ENCODE data around the gene ADGRE2.
"Not testable (repeated sequence)": the region's sequence is repeated elsewhere in the genome, so short reads cannot be mapped to it uniquely, and the experiment has no call there.

Gene ADGRE2

GRCh38 chr19:14775869-14776586, 2.3 kb downstream of the ADGRE2 start:
- Histone ChIP-seq H3K9me3 (ENCODE audit: low read length) (no peaks in the 10 kb centered on the region), H3K4me3 (ENCODE audit: low read depth in 1 of 2, low read length in 2 of 2) (no peak overlapping the region), H3K27me3 (ENCODE audit: control insufficient read depth in 1 of 2, insufficient read depth in 2 of 2, low read length in 2 of 2) (peaks cover 0 to 10% of the 10 kb centered on the region in 2 donors), H3K36me3 (ENCODE audit: insufficient read depth, low read length) (no peaks in the 10 kb centered on the region), H3K27ac (ENCODE audit: low read depth, low read length) (no peak overlapping the region), H3K9ac (ENCODE audit: low read length) (no peak overlapping the region), H3K4me1 (ENCODE audit: insufficient read depth, low read length) (no peaks in the 10 kb centered on the region)

GRCh38 chr19:14775326-14775725, 3.0 kb downstream of the ADGRE2 start:
- not testable (repeated sequence) for H3K4me3 ChIP-seq (ENCODE audit: low read depth in 1 of 2, low read length in 2 of 2); H3K27ac ChIP-seq (ENCODE audit: low read depth, low read length); H3K36me3 ChIP-seq (ENCODE audit: insufficient read depth, low read length); H3K27me3 ChIP-seq (ENCODE audit: control insufficient read depth in 1 of 2, insufficient read depth in 2 of 2, low read length in 2 of 2); H3K9me3 ChIP-seq (ENCODE audit: low read length); H3K9ac ChIP-seq (ENCODE audit: low read length); H3K4me1 ChIP-seq (ENCODE audit: insufficient read depth, low read length)

GRCh38 chr19:14774373-14774772, 4.0 kb downstream of the ADGRE2 start:
- H3K36me3 ChIP-seq (ENCODE audit: insufficient read depth, low read length): no peaks in the 10 kb centered on the region
- H3K9ac ChIP-seq (ENCODE audit: low read length): no peak overlapping the region
- no peak overlapping the region for H3K27ac ChIP-seq (ENCODE audit: low read depth, low read length)
- H3K4me3 ChIP-seq (ENCODE audit: low read depth in 1 of 2, low read length in 2 of 2): no peak overlapping the region
- H3K4me1 ChIP-seq (ENCODE audit: insufficient read depth, low read length): no peaks in the 10 kb centered on the region
- H3K27me3 ChIP-seq (ENCODE audit: control insufficient read depth in 1 of 2, insufficient read depth in 2 of 2, low read length in 2 of 2): peaks cover 0 to 10% of the 10 kb centered on the region in 2 donors
- H3K9me3 ChIP-seq (ENCODE audit: low read length): no peaks in the 10 kb centered on the region

GRCh38 chr19:14773722-14774121, 4.6 kb downstream of the ADGRE2 start:
- not testable (repeated sequence) for H3K36me3 ChIP-seq (ENCODE audit: insufficient read depth, low read length); H3K4me1 ChIP-seq (ENCODE audit: insufficient read depth, low read length); H3K9me3 ChIP-seq (ENCODE audit: low read length); H3K9ac ChIP-seq (ENCODE audit: low read length); H3K27ac ChIP-seq (ENCODE audit: low read depth, low read length); H3K4me3 ChIP-seq (ENCODE audit: low read depth in 1 of 2, low read length in 2 of 2); H3K27me3 ChIP-seq (ENCODE audit: control insufficient read depth in 1 of 2, insufficient read depth in 2 of 2, low read length in 2 of 2)

GRCh38 chr19:14772995-14773394, 5.4 kb downstream of the ADGRE2 start:
- H3K4me3 ChIP-seq (ENCODE audit: low read depth in 1 of 2, low read length in 2 of 2): no peak overlapping the region
- peaks cover 0 to 16% of the 10 kb centered on the region in 2 donors for H3K27me3 ChIP-seq (ENCODE audit: control insufficient read depth in 1 of 2, insufficient read depth in 2 of 2, low read length in 2 of 2)
- no peak overlapping the region for H3K27ac ChIP-seq (ENCODE audit: low read depth, low read length)
- H3K9ac ChIP-seq (ENCODE audit: low read length): no peak overlapping the region
- no peaks in the 10 kb centered on the region for H3K4me1 ChIP-seq (ENCODE audit: insufficient read depth, low read length)
- H3K9me3 ChIP-seq (ENCODE audit: low read length): no peaks in the 10 kb centered on the region
- no peaks in the 10 kb centered on the region for H3K36me3 ChIP-seq (ENCODE audit: insufficient read depth, low read length)

GRCh38 chr19:14772467-14772866, 5.9 kb downstream of the ADGRE2 start:
- no peaks in the 10 kb centered on the region for H3K4me1 ChIP-seq (ENCODE audit: insufficient read depth, low read length)
- no peak overlapping the region for H3K4me3 ChIP-seq (ENCODE audit: low read depth in 1 of 2, low read length in 2 of 2)
- H3K27me3 ChIP-seq (ENCODE audit: control insufficient read depth in 1 of 2, insufficient read depth in 2 of 2, low read length in 2 of 2): peaks cover 0 to 16% of the 10 kb centered on the region in 2 donors
- no peaks in the 10 kb centered on the region for H3K9me3 ChIP-seq (ENCODE audit: low read length)
- H3K9ac ChIP-seq (ENCODE audit: low read length): no peak overlapping the region
- H3K27ac ChIP-seq (ENCODE audit: low read depth, low read length): no peak overlapping the region
- no peaks in the 10 kb centered on the region for H3K36me3 ChIP-seq (ENCODE audit: insufficient read depth, low read length)

- peaks cover 0 to 12% of the 10 kb centered on the region in 2 donors for H3K27me3 ChIP-seq (ENCODE audit: control insufficient read depth in 1 of 2, insufficient read depth in 2 of 2, low read length in 2 of 2)
- H3K27ac ChIP-seq (ENCODE audit: low read depth, low read length): no peak overlapping the region
- H3K9me3 ChIP-seq (ENCODE audit: low read length): no peaks in the 10 kb centered on the region
- H3K4me3 ChIP-seq (ENCODE audit: low read depth in 1 of 2, low read length in 2 of 2): no peak overlapping the region
- H3K4me1 ChIP-seq (ENCODE audit: insufficient read depth, low read length): no peaks in the 10 kb centered on the region
- H3K36me3 ChIP-seq (ENCODE audit: insufficient read depth, low read length): no peaks in the 10 kb centered on the region
- H3K9ac ChIP-seq (ENCODE audit: low read length): no peak overlapping the region
Observed at GRCh38 chr19:14770944-14771839, 7.2 kb downstream of the ADGRE2 start.

- peaks cover 0 to 7% of the 10 kb centered on the region in 2 donors for H3K27me3 ChIP-seq (ENCODE audit: control insufficient read depth in 1 of 2, insufficient read depth in 2 of 2, low read length in 2 of 2)
- H3K9me3 ChIP-seq (ENCODE audit: low read length): no peaks in the 10 kb centered on the region
- no peaks in the 10 kb centered on the region for H3K36me3 ChIP-seq (ENCODE audit: insufficient read depth, low read length)
- H3K4me1 ChIP-seq (ENCODE audit: insufficient read depth, low read length): no peaks in the 10 kb centered on the region
- H3K9ac ChIP-seq (ENCODE audit: low read length): no peak overlapping the region
- no peak overlapping the region for H3K4me3 ChIP-seq (ENCODE audit: low read depth in 1 of 2, low read length in 2 of 2)
- no peak overlapping the region for H3K27ac ChIP-seq (ENCODE audit: low read depth, low read length)
Observed at GRCh38 chr19:14770136-14770535, 8.2 kb downstream of the ADGRE2 start.

- no peak overlapping the region for H3K4me3 ChIP-seq (ENCODE audit: low read depth in 1 of 2, low read length in 2 of 2)
- no peaks in the 10 kb centered on the region for H3K9me3 ChIP-seq (ENCODE audit: low read length)
- peaks cover 0 to 7% of the 10 kb centered on the region in 2 donors for H3K27me3 ChIP-seq (ENCODE audit: control insufficient read depth in 1 of 2, insufficient read depth in 2 of 2, low read length in 2 of 2)
- H3K27ac ChIP-seq (ENCODE audit: low read depth, low read length): no peak overlapping the region
- no peaks in the 10 kb centered on the region for H3K36me3 ChIP-seq (ENCODE audit: insufficient read depth, low read length)
- no peaks in the 10 kb centered on the region for H3K4me1 ChIP-seq (ENCODE audit: insufficient read depth, low read length)
- no peak overlapping the region for H3K9ac ChIP-seq (ENCODE audit: low read length)
Observed at GRCh38 chr19:14769201-14769600, 9.2 kb downstream of the ADGRE2 start.

GRCh38 chr19:14768001-14768400, 10.4 kb downstream of the ADGRE2 start:
- Histone ChIP-seq H3K4me1 (ENCODE audit: insufficient read depth, low read length) (no peaks in the 10 kb centered on the region), H3K9me3 (ENCODE audit: low read length) (no peaks in the 10 kb centered on the region), H3K36me3 (ENCODE audit: insufficient read depth, low read length) (no peaks in the 10 kb centered on the region), H3K27ac (ENCODE audit: low read depth, low read length) (no peak overlapping the region), H3K4me3 (ENCODE audit: low read depth in 1 of 2, low read length in 2 of 2) (no peak overlapping the region), H3K9ac (ENCODE audit: low read length) (no peak overlapping the region), H3K27me3 (ENCODE audit: control insufficient read depth in 1 of 2, insufficient read depth in 2 of 2, low read length in 2 of 2) (peaks cover 0 to 7% of the 10 kb centered on the region in 2 donors)

- H3K27me3 ChIP-seq (ENCODE audit: control insufficient read depth in 1 of 2, insufficient read depth in 2 of 2, low read length in 2 of 2): peaks cover 0 to 7% of the 10 kb centered on the region in 2 donors
- H3K36me3 ChIP-seq (ENCODE audit: insufficient read depth, low read length): no peaks in the 10 kb centered on the region
- no peaks in the 10 kb centered on the region for H3K9me3 ChIP-seq (ENCODE audit: low read length)
- H3K4me3 ChIP-seq (ENCODE audit: low read depth in 1 of 2, low read length in 2 of 2): no peak overlapping the region
- H3K27ac ChIP-seq (ENCODE audit: low read depth, low read length): no peak overlapping the region
- no peaks in the 10 kb centered on the region for H3K4me1 ChIP-seq (ENCODE audit: insufficient read depth, low read length)
- H3K9ac ChIP-seq (ENCODE audit: low read length): no peak overlapping the region
Observed at GRCh38 chr19:14767466-14767971, 10.8 kb downstream of the ADGRE2 start.
